IPS-NIHi7 (cell line): ENCODE measurements around the gene DNAJC18.
"Not testable (repeated sequence)": the region's sequence is repeated elsewhere in the genome, so short reads cannot be mapped to it uniquely, and the experiment has no call there.

Experiments
- DNase-seq: peaks from one replicate; pipeline ENCODE4 v3.0.0; 2012; ENCODE audit warnings: mixed read lengths; ENCODE audit errors: extremely low spot score

Gene DNAJC18

GRCh38 chr5:139387611-139388197, 51.6 kb downstream of the DNAJC18 start:
- no peak for DNase-seq

- DNase-seq, result not testable (repeated sequence)
Observed at GRCh38 chr5:139386956-139387355, 52.4 kb downstream of the DNAJC18 start.

DNA sequence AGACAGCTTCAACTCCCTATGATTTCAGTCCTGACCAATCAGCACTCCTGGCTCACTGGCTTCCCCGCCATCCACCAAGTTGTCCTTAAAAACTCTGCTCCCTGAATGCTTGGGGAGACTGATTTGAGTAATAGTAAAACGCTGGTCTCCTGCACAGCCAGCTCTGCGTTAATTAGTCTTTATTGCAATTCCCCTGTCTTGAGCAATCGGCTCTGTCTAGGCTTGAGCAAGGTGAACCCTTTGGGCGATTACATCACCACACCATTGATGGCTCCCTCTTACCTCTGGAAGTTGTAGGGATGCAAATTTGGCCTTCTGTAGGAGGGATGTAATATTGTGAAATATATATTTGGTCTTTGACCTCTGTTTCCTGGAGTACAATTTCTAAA, 53.3 kb downstream of the DNAJC18 start:
- DNase-seq, result no peak

GRCh38 chr5:139385061-139386049, 54.0 kb downstream of the DNAJC18 start:
- no peak for DNase-seq

- DNase-seq, result no peak
Observed at GRCh38 chr5:139384591-139385051, 54.7 kb downstream of the DNAJC18 start.

- DNase-seq, result no peak
Observed at GRCh38 chr5:139383993-139384590, 55.2 kb downstream of the DNAJC18 start.

DNA sequence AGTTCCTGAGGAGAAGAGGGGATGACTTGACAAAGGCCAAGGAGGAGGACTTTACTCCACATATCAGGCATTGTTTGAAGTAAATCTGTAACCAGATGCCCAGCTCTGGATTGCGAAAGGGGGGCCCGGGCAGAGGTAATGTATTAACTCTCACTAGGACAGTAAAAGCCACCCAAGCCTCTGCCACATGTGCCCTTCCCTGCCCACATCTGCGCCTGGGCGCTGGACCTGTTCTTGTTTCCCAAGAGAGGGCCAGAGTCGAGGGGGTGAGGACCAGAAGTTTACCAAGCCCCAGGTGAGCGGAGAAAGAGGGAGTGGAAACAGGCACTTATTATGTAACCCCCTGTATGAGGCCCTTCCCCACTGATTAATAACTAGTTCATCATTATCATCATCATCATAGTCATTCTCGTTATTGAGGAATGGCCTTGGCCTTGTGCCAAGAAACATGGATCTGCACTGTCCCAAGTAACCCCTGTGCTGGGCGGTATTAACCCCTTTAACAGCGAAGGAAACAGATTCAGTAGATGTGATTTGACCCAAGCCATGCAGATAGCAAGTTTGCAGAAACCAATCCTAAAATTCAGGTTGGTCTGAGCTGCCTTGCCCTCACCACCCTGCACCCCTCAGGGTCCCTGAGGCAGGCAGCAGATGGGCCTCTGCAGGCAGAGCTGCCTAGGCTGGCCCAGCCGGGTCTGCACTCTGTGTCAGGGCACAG, 55.9 kb downstream of the DNAJC18 start, which contains the start of gene SLC23A1:
SLC23A1 (minus strand) TSS at position 23 of the 718 bp plus-strand sequence. CDS start 44 bp downstream, outside the sequence.
- no peak for DNase-seq

GRCh38 chr5:139382807-139383206, 56.5 kb downstream of the DNAJC18 start:
- no peak for DNase-seq

GRCh38 chr5:139381837-139382761, 57.2 kb downstream of the DNAJC18 start:
- no peak for DNase-seq

- DNase-seq, result no peak
Observed at GRCh38 chr5:139379626-139380449, 59.5 kb downstream of the DNAJC18 start.

DNA sequence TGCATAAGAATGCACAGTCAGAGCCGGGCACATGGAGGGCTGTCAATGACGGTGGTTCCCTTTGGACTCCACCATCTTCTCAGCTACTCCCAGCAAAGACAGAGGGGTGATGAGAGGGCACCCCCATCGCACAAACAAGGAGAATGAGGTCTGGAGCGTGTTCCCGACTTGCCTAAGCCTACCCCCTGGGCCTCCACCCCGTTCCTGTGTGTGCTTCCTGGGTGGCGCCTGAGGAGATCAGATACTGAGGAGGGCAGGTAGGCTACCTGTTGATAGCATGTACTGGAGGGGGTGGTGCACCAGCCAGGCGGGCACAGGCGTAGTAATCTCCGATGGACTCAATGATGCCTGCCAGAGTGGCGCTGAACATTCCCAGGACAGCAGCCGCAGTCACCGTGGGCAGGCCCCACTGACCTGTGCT, 60.4 kb downstream of the DNAJC18 start:
- no peak for DNase-seq

- DNase-seq, result peak; percentile 79
Observed at GRCh38 chr5:139378101-139378825, 61.1 kb downstream of the DNAJC18 start.

GRCh38 chr5:139377226-139377625, 62.1 kb downstream of the DNAJC18 start:
- no peak for DNase-seq

DNA sequence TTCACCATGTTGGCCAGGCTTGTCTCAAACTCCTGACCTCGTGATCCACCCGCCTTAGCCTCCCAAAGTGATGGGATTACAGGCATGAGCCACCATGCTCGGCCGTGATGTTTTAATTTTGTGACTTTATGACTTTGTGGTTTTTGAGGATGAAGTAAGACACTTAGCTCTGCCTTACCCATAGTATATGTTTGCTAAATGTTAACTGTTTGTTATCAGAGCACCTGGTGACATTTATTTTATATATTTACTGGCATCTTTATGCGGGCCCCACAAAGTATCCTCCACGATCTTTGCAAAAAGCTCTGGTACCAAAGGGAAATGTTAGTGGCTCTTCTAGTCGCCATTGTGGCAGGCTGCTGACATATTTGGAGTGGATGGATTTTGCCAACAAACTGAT, 63.0 kb downstream of the DNAJC18 start:
- DNase-seq, result no peak

DNA sequence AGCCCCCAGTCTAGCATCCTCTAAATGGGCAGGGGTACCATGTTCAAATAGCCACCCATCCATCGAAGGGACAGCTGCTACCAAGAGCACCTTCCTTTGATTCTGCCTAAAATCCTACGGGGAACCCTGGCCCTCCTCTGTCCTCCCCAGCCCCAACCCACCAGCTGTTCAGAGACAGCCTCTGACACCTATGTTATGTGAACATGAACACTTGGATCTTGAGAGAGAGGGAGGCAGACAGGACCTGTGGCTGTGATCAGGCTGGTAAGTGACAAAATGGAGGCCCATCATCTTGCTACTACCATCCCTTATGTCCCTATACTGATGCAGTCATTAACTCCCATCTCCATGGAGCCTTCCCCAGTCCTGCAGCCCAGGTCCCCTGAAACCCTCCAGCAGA, 64.4 kb downstream of the DNAJC18 start:
- DNase-seq, result no peak

DNA sequence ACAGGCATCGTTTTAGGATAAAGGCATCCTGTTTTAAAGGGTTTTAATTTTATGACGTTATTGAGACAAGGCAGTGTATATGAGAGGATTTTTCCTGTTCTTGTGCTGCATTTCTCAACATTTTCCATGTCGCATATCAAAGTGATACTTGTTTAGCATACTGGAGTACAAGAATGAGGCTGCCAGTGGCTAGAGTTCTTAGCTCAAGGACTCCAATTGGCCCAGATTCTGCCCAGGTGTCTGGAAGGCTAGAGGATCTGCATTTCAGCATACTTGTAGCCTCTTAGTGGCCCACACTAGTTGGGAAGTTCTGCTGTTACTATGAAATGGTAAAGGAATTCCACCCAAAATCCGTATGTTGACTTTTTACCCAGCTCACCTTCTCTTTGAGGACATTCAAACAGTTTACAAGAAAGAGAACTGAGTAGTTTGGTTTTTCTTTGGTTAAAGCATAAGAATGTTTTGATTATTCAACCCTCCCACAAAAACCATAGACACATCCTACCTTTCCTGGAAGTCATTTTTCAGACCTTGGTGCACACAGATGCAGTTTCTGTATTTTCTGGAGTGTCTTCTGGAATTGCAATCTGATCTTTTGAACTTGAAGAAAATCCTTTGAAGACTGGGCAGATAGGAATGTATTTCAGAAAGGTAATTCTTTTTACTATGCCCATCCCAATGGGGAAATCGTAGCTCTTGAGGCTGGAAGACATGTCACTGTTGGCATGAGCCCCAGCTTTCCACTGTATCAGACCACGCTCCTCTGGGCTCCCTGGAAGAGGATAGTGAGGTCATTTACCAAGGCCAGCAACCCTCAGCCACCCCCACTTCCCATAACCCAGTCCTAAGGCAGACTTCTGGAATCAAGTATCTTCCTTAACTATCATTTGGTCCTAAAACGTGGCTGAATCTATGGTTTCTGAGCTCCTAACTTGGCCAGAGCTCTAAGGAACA, 67.6 kb downstream of the DNAJC18 start:
- DNase-seq, result no peak

- no peak for DNase-seq
Observed at GRCh38 chr5:139369181-139369580, 70.1 kb downstream of the DNAJC18 start.

- DNase-seq, result no peak
Observed at GRCh38 chr5:139368613-139369012, 70.7 kb downstream of the DNAJC18 start.
